GM21390 (cell line): ENCODE measurements around the gene PDGFB.
"Not testable (repeated sequence)": the region's sequence is repeated elsewhere in the genome, so short reads cannot be mapped to it uniquely, and the experiment has no call there.

ENCODE experiments used
- ATAC-seq: cut with Tn5 transposase; IDR thresholded peaks from one replicate; pipeline ENCODE4 v1.9.1; 2021; ENCODE audit not compliant: unreplicated experiment

PDGFB gene

DNA sequence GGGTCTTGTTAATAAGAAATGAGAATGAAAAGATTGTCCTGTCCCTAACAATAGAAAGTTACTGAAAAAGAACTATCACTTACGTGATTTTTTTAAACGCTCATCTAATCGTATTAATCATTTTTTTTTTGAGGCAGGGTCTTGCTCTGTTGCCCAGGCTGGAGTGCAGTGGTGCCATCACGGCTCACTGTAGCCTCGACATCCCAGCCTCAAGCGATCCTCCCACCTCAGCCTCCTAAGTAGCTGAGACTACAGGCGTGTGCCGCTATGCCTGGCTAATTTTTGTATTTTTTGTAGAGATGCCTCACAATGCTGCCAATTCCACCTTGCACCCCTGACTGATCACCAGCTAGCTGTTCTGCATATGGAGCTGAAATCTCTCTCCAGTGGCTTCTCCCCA is 15.7 kb downstream of the PDGFB start:
- no peak for ATAC-seq

DNA sequence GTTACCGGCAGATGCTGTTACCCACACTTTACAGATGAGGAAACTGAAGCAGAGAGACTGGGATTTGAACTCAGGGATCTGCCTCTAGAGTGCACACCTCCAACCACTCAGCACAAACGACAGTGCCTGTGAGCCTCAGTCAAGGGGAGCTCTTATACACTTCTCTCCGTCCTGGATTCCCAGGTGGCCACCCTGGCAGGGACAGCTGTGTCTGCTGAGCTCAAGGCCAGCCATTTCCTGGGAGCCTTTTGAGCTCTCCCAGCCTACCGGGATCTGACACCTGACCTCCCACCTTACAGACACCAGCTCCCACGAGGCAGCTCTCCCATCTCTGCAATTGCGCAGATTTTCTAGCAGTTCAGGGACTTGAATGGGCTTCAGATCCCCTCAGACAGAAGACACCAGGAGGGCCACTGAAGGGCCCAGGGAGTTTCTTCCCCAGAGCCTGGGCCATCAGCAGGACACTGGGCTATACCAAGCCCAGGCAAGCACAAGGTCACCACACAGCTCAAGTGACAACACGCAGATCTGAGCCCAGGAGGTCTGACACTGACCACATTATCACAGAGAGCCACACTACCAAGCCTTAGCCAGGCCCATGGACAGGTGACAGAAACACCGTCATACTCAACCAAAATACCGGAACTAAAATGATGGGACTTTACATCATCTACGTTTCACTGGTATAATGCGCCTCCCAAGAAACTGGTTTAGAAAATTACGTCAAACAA is 17.1 kb downstream of the PDGFB start:
- no peak for ATAC-seq

DNA sequence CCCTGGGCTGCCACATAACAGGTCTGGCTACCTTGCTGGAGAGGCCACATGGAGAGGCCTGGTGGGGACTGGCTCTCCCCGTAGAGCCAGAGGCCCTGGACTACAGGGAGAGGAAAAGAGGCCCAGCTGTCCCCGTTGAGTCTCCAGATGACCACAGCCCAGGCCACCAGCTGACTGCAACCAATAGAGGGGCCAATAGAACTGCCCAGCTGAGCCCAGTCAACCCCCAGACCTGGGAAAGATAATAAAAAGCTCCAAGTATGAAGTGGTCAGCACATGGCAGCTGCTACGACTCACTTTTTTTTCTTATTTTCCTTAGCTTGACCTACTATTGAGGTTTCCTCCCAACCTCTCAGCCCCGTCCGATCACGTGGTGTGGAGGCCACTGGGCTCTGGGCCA is 18.4 kb downstream of the PDGFB start:
- ATAC-seq: no peak

DNA sequence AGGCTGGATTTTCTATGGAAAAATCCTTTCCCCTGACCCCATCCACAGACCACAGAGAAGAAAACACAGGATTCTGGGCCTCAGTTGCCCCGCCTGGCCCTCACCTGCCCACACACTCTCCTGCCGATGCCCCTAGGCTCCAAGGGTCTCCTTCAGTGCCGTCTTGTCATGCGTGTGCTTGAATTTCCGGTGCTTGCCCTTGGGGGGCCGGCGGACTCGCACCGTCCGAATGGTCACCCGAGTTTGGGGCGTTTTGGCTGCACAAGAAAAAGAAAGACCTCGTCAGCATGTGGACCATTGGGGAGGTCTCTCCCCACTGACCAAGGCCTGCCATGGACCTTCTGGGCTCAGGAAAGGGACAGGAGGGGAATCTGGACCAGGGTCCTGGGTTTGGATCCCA is 19.2 kb downstream of the PDGFB start:
- no peak for ATAC-seq

DNA sequence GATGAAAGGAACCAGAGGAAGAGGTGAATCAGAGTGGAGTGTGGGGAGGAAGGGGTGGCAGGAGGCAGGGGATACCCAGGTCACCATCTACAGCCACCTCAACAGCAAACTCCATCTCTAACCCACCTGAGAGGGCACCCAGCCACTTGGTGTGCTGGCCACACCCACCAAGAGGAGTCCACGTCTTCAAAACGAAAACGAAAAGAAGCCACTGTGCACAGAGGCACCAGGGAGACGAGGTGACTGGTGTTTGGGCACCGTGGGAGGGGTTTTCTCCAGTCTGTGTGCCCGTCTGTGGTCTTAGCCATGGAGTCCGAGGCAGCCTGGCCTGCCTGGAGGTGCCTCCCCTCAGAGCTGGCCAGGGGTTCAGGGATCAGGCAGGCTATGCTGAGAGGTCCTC is 20.2 kb downstream of the PDGFB start:
- no peak for ATAC-seq

DNA sequence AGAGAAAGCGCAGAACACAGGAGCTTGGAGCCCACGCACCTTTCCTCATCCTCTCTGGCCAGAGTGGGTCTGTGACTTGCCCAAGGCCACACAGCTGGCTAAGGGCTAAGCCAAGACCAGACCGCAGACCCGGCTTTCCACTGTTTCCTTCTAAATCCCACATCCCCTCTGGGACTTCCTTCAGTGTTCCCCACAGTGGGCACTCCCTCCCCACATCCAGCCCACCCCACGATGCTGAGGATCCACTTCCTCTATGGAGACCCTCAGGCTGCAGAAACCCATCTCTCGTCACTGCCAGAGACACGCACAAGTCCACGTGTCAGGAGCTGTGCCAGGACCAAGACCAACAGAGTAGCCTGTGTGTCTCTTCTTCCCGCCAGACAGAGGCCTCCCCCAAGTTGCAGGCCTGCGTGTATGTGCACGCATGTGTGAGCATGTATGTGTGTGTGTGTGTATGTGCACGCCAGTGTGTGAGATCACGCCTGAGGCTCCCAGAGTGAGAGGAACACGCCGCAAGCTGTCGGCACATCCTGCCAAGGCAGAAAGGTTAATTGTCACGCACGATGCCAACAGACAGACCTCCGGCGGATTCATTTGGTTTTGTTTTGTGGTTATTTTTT is 21.6 kb downstream of the PDGFB start:
- ATAC-seq: no peak

DNA sequence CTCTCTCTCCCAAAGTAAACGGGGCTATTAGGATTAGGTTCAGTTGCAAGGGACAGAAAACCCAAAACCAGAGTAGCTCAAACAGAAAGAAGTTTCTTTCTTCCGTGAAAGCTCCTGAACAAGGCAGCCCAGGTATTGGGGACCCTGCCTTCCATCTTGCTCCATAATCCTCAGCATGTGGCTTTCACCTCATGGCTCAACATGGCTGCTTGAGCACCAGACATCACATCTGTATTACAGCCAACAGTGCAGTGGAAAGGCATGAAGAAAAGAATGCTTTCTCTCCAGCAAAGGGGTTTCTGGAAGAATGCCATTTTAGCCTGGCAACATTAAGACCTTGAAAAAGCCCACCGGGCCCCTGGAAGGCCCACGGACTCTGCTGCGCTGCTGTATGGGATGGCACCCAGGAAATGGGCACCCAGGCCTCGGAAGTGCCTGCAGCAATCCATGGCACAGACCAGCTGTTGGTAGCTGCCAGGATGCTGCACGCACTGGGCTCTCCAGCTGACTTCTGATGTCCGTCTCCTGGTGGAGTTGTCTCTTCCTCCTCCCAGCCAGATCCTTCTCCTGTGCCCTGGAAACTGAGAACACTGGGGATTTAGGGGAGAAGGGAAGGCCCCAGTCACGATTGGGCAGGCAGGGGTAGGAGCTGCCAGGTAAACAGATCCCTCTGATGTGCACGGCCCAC is 22.6 kb downstream of the PDGFB start:
- no peak for ATAC-seq

DNA sequence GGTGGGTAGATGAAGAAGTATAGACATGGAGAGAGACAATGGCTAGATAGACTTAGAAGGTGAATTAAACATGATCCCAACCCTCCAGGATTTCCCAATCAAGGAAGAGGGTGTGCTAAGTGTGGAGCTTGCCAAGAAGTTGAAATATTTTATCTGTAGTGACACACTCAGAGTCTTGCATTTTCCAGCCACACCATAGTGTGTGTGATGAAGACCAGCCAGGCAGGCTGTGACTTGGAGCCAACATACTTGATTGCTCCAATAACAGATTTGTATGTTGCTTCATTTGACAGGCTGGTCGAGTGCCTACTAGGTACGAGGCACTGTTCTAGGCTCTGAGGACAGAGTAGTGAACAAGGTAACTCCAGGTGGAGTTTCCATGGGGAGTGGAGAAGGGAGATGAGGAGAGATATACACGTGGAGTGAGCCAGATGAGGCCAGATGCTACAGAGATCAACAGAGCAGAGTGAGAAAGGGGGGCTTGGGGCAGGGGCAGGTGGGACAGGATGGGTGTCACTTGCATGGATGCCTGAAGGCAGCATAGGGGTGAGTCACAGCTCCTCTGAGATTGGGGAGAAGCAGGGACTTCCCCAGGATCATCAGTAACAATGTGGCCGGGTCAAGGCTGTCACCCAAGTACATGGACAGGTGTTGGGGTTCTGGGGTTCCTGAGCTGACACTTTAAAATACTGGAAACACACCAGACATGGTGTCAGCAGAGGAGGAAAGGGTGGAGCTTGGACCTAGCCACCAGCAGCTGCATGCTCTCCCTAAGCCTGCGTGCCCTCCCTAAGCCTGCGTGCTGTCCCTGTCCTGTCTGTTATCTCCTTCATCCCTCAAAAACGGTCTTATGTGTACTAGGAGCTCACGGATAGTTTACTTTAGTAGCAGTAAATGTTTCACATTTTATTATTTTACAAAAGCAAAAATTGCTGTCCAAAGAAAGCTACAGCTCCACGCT is 23.6 kb downstream of the PDGFB start:
- no peak for ATAC-seq

DNA sequence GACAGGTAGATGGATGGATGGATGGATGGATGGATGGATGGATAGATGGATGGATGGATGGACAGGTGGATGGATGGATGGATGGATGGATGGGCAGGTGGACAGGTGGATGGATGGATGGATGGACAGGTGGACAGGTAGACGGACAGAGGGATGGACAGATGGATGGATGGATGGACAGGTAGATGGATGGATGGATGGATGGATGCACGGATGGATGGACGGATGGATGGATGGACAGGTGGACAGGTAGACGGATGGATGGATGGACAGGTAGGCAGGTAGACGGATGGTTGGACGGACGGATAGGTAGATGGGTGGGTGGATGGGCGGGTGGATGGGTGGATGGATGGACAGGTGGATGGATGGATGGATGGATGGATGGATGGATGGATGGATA is 24.3 kb downstream of the PDGFB start:
- ATAC-seq: no peak

DNA sequence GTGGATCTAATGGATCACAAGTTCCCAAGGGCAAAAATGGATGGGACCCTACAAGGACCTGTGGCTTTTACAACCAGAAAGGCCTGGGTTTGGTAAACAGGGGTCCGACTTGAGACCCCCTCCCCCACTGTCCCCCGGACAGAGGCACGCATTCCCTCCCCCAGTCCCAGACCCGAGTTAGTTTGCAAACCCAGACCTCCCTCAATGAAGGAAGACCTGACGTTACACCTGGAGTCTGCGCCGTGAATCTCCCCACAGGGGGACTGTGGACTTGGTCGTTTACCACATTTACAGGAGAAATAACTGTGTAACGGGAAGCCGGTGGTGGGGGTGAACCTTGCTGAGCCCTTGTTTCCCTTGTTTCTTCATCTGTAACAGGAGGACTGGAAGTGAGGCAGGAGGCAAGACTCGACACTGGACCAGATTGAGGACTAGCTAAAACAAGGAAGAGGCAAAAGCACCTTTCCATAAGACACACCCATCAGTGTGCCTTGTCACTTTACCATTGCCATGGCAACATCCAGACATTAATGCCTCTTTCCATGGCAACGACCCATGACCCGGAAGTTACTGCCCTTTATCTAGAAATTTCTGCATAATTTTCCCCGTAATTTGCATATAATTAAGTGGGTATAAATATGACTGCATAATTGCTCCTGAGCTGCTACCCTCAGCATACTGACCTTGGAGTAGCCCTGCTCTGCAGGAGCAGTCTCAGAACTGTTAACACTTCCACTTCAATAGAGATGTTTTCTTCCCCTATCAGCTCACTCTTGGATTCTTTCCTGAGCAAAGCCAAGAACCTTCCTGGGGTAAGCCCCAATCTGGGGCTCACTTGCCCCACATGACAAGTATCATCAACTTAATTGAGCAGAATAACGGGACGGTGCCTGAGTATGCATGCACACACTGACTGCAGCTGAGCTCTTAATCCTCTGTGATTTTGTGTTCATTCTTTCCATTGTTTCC is 25.4 kb downstream of the PDGFB start:
- no peak for ATAC-seq

DNA sequence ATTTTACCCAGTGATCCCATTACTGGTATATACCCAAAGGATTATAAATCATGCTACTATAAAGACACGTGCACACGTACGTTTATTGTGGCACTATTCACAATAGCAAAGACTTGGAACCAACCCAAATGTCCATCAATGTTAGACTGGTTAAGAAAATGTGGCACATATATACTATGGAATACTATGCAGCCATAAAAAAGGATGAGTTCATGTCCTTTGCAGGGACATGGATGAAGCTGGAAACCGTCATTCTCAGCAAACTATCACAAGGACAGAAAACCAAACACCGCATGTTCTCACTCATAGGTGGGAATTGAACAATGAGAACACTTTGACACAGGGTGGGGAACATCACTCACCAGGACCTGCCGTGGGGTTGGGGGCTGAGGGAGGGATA is 26.4 kb downstream of the PDGFB start:
- ATAC-seq: not testable (repeated sequence)

DNA sequence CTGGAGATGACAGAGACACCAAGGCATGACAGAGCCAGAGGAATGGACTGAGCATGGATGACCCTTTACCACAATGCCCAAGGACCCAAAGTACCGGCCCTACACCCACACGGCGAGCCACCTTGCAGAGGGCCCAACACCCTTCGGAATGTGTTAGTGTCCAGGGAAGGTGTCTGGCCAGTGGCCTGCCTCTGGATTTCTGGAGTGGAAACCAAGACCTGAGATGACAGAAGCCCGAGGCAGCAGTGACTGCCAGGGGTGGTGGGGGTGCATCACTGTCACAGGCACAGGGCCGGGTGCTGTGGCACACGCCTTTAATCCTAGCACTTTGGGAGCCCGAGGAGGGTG is 28.7 kb downstream of the PDGFB start:
- no peak for ATAC-seq

DNA sequence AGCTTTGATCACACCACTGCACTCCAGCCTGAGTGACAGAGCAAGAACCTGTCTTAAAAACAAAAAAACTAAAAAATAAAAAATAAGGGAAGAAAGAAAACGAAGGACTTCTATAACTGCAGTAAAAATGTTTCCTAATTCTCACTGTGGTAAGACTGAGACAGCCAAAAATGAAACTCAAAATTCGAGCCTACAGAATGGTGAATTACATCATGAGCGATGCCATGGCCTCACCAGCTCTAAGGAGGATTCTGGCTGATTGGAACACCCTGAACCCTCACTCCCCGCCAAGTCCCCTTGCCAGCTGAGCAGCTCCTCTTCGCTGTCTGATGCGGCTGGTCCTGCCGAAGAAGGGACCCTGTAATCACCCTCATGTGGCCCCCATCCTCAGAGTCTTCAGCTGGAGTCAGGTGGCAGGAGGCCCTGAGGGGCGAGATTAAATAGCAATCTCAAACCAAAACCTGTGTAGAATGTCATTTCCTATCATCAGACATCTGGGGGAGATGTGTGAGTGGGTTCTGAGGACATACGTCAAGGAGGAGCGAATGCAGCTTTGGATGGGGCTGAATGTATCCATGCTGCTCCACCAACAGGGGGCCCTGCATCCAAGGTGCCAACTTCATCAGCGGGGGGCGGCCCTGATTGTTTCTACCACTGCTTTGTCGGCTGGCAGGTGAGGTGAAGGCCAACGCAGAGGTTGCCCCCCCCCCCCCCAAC is 29.2 kb downstream of the PDGFB start:
- no peak for ATAC-seq

DNA sequence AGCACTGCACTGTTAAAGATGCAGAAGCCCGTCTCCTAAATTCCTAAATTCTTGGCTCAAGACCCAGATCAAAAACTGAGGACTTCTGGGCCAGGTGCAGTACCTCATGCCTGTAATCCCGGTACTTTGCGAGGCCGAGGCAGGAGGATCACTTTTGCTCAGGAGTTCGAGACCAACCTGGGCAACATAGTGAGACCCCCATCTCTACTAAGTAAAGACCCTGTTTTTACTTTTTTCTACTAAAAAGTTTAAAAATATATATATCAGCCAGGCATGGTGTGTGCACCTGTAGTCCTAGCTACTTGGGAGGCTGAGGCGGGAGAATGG is 29.7 kb downstream of the PDGFB start:
- no peak for ATAC-seq

DNA sequence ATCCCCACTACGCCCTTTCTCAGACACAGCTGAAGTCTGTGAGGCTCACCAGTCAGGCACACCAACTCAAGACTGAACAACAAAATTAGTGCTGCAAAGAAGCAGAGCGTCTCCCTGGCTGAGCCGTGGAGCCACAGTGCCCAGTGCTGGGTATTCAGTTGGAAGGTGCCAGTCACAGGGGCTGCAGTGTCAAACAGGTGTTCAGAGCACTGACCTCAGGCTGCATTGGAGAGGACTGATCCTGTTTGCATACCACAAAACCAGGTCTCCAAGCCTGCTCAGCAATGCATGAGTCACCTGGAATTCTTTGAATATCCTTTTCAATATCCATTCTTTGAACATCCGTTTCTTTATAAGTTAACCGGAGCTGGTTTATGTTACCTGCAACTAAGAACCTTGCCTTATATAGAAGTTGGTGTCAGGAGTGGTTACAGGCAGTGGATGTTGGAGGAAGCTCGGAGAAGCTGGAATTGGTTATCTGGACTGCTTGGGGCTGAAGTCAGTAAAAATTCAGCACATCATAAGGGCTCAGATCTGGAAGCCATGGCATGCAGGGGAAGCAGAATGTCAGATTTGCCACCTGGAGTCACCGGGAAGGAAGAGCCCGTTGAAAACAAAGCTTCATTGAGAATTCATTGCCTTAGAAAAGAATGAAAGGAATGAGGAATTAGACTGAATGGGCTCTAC is 30.3 kb downstream of the PDGFB start:
- ATAC-seq: no peak

DNA sequence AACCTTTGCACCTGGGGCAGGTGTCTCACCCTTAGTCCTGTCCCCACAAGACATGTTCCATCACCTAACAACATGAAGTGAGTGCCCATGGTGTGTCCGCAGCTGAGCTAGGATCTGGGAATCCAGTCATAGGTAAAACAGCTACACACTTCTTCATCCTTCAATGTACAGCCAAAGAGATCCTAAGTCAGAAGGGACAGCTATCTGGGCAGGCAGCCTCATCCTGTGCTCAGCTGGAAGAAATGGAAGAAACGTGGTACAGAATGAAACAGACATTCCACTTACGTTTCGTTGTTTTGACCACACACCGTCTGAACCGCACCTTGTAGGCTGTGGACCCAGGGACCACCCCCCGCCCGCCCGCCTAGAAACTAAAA is 30.8 kb downstream of the PDGFB start:
- ATAC-seq: no peak

DNA sequence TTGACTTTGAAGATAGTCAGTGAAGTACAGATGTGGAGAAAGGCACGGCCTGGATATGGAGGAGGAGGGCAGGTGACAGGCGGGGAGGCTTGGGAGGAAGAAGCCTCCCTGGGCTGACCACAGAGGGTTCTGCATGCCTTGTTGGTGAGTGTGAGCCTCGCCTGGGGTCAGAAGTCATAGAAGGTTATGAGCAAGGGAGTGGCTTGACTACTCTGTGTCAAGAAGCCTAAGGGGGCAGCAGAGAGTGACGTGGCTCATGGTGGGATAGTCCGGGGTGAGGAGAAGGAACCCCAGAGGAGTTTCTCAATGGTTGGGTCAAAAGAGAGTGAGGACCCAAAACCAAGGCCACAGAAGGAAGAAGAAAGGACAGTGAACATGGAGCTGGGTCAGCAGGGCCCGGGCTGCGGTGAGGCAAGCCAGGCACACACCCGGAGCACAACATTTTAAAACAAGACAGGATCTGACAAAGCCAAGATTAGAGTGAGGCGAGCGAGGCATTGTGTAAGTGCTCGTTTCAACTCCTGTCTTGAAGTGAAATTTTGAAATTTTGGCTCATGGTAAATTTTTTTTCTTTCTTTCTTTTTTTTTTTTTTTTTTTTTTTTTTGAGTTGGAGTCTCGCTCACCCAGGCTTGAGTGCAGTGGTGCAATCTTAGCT is 31.9 kb downstream of the PDGFB start:
- no peak for ATAC-seq

DNA sequence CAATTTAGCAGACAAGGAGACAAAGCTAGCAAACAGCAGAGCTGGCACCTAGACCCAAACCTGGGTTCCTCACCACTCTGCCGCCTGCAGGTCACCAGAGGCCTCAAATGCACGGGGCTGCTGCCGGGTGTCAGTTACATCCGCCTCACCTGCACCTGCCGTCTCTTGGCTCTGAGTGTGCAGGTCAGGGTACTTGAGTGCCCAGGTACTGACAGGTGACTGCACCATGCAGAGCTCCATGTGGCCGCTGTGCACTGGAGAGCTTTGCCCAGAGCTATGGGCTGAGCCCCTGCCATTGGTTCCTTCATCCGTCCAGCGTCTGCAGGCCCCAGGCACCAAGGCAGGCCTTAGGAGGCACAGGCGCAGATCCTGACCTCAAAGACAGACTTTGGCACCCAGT is 35.0 kb downstream of the PDGFB start:
- ATAC-seq: no peak
